HL-60 (cell line): Measurements from ENCODE around the gene HUWE1.

Experiments used
- DNase-seq, 2 experiments: peaks; one replicate each; pipeline ENCODE4 v3.0.0-alpha.2; 2010 to 2020; ENCODE audit warnings: low read depth in 1 of 2, low spot score in 1 of 2
- H3K27ac ChIP-seq: fragments of 250-450 bp; sonication (Bioruptor Pico); replicated peaks from 2 replicates; pipeline ENCODE4 v1.5.1; 2020; ENCODE audit warnings: mild to moderate bottlenecking, moderate library complexity
- H3K27me3 ChIP-seq: fragments of 250-450 bp; sonication (Bioruptor Pico); 2 replicates; pipeline ENCODE4 v1.5.1; 2021; ENCODE audit warnings: mild to moderate bottlenecking, moderate library complexity; ENCODE audit not compliant: insufficient read depth, poor library complexity, severe bottlenecking
- H3K4me3 ChIP-seq: replicated peaks from 2 replicates; pipeline ENCODE4 v1.5.1; 2011; ENCODE audit warnings: mild to moderate bottlenecking, control low read depth, low read length; ENCODE audit not compliant: insufficient read depth
- GABPA ChIP-seq: IDR thresholded peaks from 2 replicates; pipeline ENCODE4 v1.6.1; 2012; ENCODE audit warnings: low read depth
- POLR2AphosphoS5 ChIP-seq: IDR thresholded peaks from 2 replicates; pipeline ENCODE4 v1.6.1; 2012; ENCODE audit warnings: low read depth
- SPI1 ChIP-seq: IDR thresholded peaks from 2 replicates; pipeline ENCODE4 v1.6.1; 2012; ENCODE audit warnings: low read depth, mild to moderate bottlenecking, borderline replicate concordance
- TF ChIP-seq, protein P1 (sequence below): IDR thresholded peaks from one replicate; pipeline ENCODE4 v1.5.1; 2011; ENCODE audit warnings: low read length, control low read depth, inconsistent platforms; ENCODE audit not compliant: insufficient read depth
- TF ChIP-seq, protein P2 (sequence below): IDR thresholded peaks from 2 replicates; pipeline ENCODE4 v1.6.1; 2012; ENCODE audit warnings: low read depth; ENCODE audit not compliant: insufficient replicate concordance

The HUWE1 gene

DNA sequence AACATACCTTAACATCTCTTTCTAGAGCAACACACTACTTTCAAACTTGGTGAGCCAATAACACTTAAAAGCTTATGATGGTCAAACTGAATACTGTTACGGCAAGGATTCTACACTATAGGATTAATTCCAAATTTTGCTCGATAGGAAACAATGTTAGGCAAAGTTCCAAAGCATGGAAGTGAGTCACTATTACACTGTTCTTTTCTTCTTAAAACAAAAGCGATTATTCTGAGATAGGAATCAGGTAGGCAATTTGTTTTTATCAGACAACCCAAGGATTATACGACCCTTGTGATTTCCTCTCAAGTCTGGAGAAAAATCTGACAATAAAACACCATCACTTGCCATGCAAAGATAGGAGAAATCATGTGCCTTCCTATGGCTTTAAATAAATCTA is 81.5 kb downstream of the HUWE1 start:
- H3K4me3 ChIP-seq: no peak overlapping the region
- TF ChIP-seq POLR2AphosphoS5 (no peak), GABPA (no peak), SPI1 (no peak)
- TF ChIP-seq, protein P1, sequence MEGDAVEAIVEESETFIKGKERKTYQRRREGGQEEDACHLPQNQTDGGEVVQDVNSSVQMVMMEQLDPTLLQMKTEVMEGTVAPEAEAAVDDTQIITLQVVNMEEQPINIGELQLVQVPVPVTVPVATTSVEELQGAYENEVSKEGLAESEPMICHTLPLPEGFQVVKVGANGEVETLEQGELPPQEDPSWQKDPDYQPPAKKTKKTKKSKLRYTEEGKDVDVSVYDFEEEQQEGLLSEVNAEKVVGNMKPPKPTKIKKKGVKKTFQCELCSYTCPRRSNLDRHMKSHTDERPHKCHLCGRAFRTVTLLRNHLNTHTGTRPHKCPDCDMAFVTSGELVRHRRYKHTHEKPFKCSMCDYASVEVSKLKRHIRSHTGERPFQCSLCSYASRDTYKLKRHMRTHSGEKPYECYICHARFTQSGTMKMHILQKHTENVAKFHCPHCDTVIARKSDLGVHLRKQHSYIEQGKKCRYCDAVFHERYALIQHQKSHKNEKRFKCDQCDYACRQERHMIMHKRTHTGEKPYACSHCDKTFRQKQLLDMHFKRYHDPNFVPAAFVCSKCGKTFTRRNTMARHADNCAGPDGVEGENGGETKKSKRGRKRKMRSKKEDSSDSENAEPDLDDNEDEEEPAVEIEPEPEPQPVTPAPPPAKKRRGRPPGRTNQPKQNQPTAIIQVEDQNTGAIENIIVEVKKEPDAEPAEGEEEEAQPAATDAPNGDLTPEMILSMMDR: no peak
- TF ChIP-seq, protein P2, sequence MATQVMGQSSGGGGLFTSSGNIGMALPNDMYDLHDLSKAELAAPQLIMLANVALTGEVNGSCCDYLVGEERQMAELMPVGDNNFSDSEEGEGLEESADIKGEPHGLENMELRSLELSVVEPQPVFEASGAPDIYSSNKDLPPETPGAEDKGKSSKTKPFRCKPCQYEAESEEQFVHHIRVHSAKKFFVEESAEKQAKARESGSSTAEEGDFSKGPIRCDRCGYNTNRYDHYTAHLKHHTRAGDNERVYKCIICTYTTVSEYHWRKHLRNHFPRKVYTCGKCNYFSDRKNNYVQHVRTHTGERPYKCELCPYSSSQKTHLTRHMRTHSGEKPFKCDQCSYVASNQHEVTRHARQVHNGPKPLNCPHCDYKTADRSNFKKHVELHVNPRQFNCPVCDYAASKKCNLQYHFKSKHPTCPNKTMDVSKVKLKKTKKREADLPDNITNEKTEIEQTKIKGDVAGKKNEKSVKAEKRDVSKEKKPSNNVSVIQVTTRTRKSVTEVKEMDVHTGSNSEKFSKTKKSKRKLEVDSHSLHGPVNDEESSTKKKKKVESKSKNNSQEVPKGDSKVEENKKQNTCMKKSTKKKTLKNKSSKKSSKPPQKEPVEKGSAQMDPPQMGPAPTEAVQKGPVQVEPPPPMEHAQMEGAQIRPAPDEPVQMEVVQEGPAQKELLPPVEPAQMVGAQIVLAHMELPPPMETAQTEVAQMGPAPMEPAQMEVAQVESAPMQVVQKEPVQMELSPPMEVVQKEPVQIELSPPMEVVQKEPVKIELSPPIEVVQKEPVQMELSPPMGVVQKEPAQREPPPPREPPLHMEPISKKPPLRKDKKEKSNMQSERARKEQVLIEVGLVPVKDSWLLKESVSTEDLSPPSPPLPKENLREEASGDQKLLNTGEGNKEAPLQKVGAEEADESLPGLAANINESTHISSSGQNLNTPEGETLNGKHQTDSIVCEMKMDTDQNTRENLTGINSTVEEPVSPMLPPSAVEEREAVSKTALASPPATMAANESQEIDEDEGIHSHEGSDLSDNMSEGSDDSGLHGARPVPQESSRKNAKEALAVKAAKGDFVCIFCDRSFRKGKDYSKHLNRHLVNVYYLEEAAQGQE: no peak
- no peaks in the 10 kb centered on the region for H3K27me3 ChIP-seq
- no peak overlapping the region for H3K27ac ChIP-seq
- DNase-seq: no peak

DNA sequence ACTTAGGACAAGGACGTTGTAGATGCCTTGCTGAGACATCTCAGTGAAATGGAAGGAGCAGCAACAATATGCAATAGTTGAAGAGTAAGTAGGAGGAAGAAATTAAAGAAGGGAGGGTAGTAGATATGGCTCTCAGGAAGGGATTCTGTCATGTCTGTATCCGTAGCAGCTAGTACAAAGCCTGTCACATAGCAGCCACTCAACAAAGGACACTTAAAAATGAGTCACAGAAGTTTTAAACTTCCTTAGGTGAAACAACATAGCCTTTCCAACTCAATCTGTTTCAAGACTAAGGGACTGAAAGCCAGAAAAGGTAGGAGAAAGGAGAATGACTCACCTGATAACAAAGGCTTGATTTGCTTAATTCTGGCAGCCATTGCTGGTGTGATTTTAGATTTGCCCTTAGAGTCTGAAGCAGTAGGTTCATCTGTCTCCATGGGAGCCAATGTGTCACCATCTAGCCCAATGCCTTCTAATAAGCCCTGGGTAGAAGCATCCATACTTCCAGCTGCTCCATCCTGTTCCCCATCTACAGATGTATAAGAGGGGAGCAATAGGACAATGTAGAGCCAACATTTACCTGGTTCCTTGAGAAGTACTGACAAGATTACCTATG is 86.6 kb downstream of the HUWE1 start:
- Histone ChIP-seq H3K27ac (no peak overlapping the region), H3K27me3 (no peaks in the 10 kb centered on the region), H3K4me3 (no peak overlapping the region)
- no peak for DNase-seq
- TF ChIP-seq, protein P2: no peak
- TF ChIP-seq POLR2AphosphoS5 (no peak), SPI1 (no peak)
- TF ChIP-seq, protein P1: no peak

GRCh38 chrX:53598169-53598568 is 88.3 kb downstream of the HUWE1 start:
- Histone ChIP-seq H3K27me3 (no peaks in the 10 kb centered on the region), H3K4me3 (no peak overlapping the region), H3K27ac (no peak overlapping the region)
- TF ChIP-seq POLR2AphosphoS5 (no peak), GABPA (no peak), SPI1 (no peak)
- TF ChIP-seq, protein P1: no peak
- TF ChIP-seq, protein P2: no peak
- DNase-seq: no peak
